Hepatocyte (in vitro differentiated cells): ENCODE data around the gene GH2.
"Not testable (repeated sequence)": the region's sequence is repeated elsewhere in the genome, so short reads cannot be mapped to it uniquely, and the experiment has no call there.

ENCODE experiments used
- CTCF ChIP-seq: fragments of 200-600 bp; sonication (generic); IDR thresholded peaks from 2 replicates; pipeline ENCODE4 v1.5.1; 2016; ENCODE audit warnings: antibody characterized with exemption, mild to moderate bottlenecking; ENCODE audit not compliant: poor library complexity
- EZH2phosphoT487 ChIP-seq: fragments of 200-600 bp; sonication (generic); IDR thresholded peaks from one replicate; pipeline ENCODE4 v1.6.1; 2018; ENCODE audit warnings: antibody characterized with exemption, mild to moderate bottlenecking, low read depth, moderate library complexity; ENCODE audit not compliant: unreplicated experiment, severe bottlenecking

GRCh38 chr17:63873577-63873976 is 8.2 kb downstream of the GH2 start, which contains the start of gene CSH2:
- not testable (repeated sequence) for TF ChIP-seq CTCF, EZH2phosphoT487
